IMR-90 (cell line): ENCODE data around the gene PDIA2. TPM values are rescaled to one million over a fixed set of nuclear protein-coding genes. Genes with fewer than 3 reads are reported as not detected.

ENCODE experiments used
- ATAC-seq: fragments of 200-7000 bp; cut with Tn5 transposase; 2 replicates; pipeline ENCODE4 v1.9.1; 2020; ENCODE audit warnings: low read depth, mild to moderate bottlenecking, moderate library complexity
- BruUV-seq: library from RNA; stranded (reverse); fragments of 400-500 nt; replicated peaks from 2 replicates; lab custom pipeline; 2021; lab: Mats Ljungman, UMichigan
- CTCF ChIA-PET: fragments of 300-600 bp; formaldehyde crosslinking; extraction: SDS; loops from one replicate; lab custom pipeline; 2021; ENCODE audit warnings: antibody characterized with exemption; lab: Yijun Ruan, JAX
- POLR2A ChIA-PET: fragments of 300-600 bp; sonication (Branson Sonifier 250); formaldehyde crosslinking; loops from one replicate; lab custom pipeline; 2022; ENCODE audit warnings: antibody characterized with exemption; ENCODE audit not compliant: unreplicated experiment; lab: Charles Lee
- DNase-seq: peaks from one replicate; pipeline ENCODE4 v3.0.0; 2013
- H2AFZ ChIP-seq: replicated peaks from 2 replicates; pipeline ENCODE3; 2013; ENCODE audit warnings: low read length, mild to moderate bottlenecking; ENCODE audit not compliant: poor library complexity
- H2AK5ac ChIP-seq: 2 replicates; pipeline ENCODE4 v1.6.1; 2013; ENCODE audit warnings: low read depth, low read length, inconsistent platforms
- H2AK9ac ChIP-seq: replicated peaks from 2 replicates; pipeline ENCODE3; 2013; ENCODE audit warnings: mild to moderate bottlenecking, low read depth, low read length, moderate library complexity; ENCODE audit not compliant: poor library complexity
- H2BK120ac ChIP-seq: 2 replicates; pipeline ENCODE4 v1.6.1; 2013; ENCODE audit warnings: low read depth, low read length, inconsistent platforms
- H2BK15ac ChIP-seq: 3 replicates; pipeline ENCODE4 v1.6.1; 2013; ENCODE audit warnings: low read depth, low read length, inconsistent platforms
- H2BK20ac ChIP-seq: 2 replicates; pipeline ENCODE4 v1.6.1; 2013; ENCODE audit warnings: low read depth, mild to moderate bottlenecking, inconsistent platforms, low read length, moderate library complexity
- H2BK5ac ChIP-seq: 2 replicates; pipeline ENCODE4 v1.6.1; 2013; ENCODE audit warnings: mild to moderate bottlenecking, low read depth, low read length, inconsistent platforms; ENCODE audit not compliant: poor library complexity, severe bottlenecking
- H3K14ac ChIP-seq: replicated peaks from 2 replicates; pipeline ENCODE4 v1.6.1; 2013; ENCODE audit warnings: low read depth, low read length, inconsistent platforms
- H3K18ac ChIP-seq: 2 replicates; pipeline ENCODE4 v1.6.1; 2013; ENCODE audit warnings: low read depth, low read length, control low read depth
- H3K23ac ChIP-seq: 2 replicates; pipeline ENCODE4 v1.6.1; 2013; ENCODE audit warnings: low read depth, low read length, inconsistent platforms
- H3K27ac ChIP-seq: 2 replicates; pipeline ENCODE4 v1.5.1; 2013; ENCODE audit warnings: mild to moderate bottlenecking, control low read depth, low read length; ENCODE audit not compliant: insufficient read depth
- H3K27me3 ChIP-seq: 2 replicates; pipeline ENCODE4 v1.6.1; 2013; ENCODE audit warnings: low read length; ENCODE audit not compliant: control insufficient read depth, insufficient read depth
- H3K36me3 ChIP-seq: 2 replicates; pipeline ENCODE4 v1.6.1; 2013; ENCODE audit warnings: low read length, mixed read lengths; ENCODE audit not compliant: control insufficient read depth, insufficient read depth
- H3K4ac ChIP-seq: 2 replicates; pipeline ENCODE4 v1.6.1; 2013; ENCODE audit warnings: low read depth, low read length, inconsistent platforms
- H3K4me1 ChIP-seq: 2 replicates; pipeline ENCODE4 v1.6.1; 2013; ENCODE audit warnings: low read length, mixed read lengths; ENCODE audit not compliant: control insufficient read depth, insufficient read depth
- H3K4me2 ChIP-seq: 2 replicates; pipeline ENCODE4 v1.6.1; 2013; ENCODE audit warnings: low read depth, mild to moderate bottlenecking, control low read depth, low read length, moderate library complexity
- H3K4me3 ChIP-seq: 2 replicates; pipeline ENCODE4 v1.5.1; 2013; ENCODE audit warnings: low read depth, mild to moderate bottlenecking, control low read depth, low read length, moderate library complexity; ENCODE audit not compliant: insufficient read depth
- H3K56ac ChIP-seq: 2 replicates; pipeline ENCODE4 v1.6.1; 2013; ENCODE audit warnings: low read length, inconsistent platforms; ENCODE audit not compliant: insufficient read depth; ENCODE audit errors: extremely low read depth
- H3K79me1 ChIP-seq, 2 experiments: 2 replicates each; pipeline ENCODE4 v1.6.1; 2013; ENCODE audit warnings: low read length in 2 of 2, inconsistent platforms in 1 of 2, low read depth in 1 of 2
- H3K9ac ChIP-seq: 2 replicates; pipeline ENCODE4 v1.6.1; 2013; ENCODE audit warnings: low read depth, low read length, control low read depth
- H3K9me1 ChIP-seq: 2 replicates; pipeline ENCODE4 v1.6.1; 2013; ENCODE audit warnings: low read length, inconsistent platforms; ENCODE audit not compliant: insufficient read depth
- H3K9me3 ChIP-seq: 2 replicates; pipeline ENCODE4 v1.6.1; 2013; ENCODE audit warnings: low read length; ENCODE audit not compliant: control insufficient read depth, insufficient read depth
- H4K20me1 ChIP-seq: 2 replicates; pipeline ENCODE4 v1.6.1; 2013; ENCODE audit warnings: low read length, inconsistent platforms; ENCODE audit not compliant: insufficient read depth
- H4K5ac ChIP-seq: 2 replicates; pipeline ENCODE4 v1.6.1; 2013; ENCODE audit warnings: mild to moderate bottlenecking, low read depth, low read length, control low read depth
- H4K8ac ChIP-seq, 2 experiments: 2 replicates each; pipeline ENCODE4 v1.6.1; 2013; ENCODE audit warnings: low read depth in 2 of 2, low read length in 2 of 2, control low read depth in 1 of 2, inconsistent platforms in 1 of 2
- H4K91ac ChIP-seq: 2 replicates; pipeline ENCODE4 v1.6.1; 2013; ENCODE audit warnings: low read depth, low read length, inconsistent platforms; ENCODE audit not compliant: insufficient read depth
- BHLHE40 ChIP-seq: fragments of 150-350 bp; IDR thresholded peaks from 2 replicates; pipeline ENCODE4 v1.6.1; 2016; ENCODE audit warnings: mild to moderate bottlenecking, low read depth, low read length
- CEBPB ChIP-seq: IDR thresholded peaks from 2 replicates; pipeline ENCODE4 v1.6.1; 2012; ENCODE audit warnings: low read depth, low read length, improper control_type of control experiment
- CHD1 ChIP-seq: IDR thresholded peaks from 2 replicates; pipeline ENCODE4 v1.6.1; 2012; ENCODE audit warnings: low read depth, low read length, improper control_type of control experiment
- FOS ChIP-seq: fragments of 150-350 bp; IDR thresholded peaks from 2 replicates; pipeline ENCODE4 v1.6.1; 2016; ENCODE audit warnings: low read depth, low read length
- MAFK ChIP-seq: IDR thresholded peaks from 2 replicates; pipeline ENCODE4 v1.6.1; 2012; ENCODE audit warnings: low read depth, low read length, improper control_type of control experiment
- MAZ ChIP-seq: IDR thresholded peaks from 2 replicates; pipeline ENCODE4 v1.6.1; 2012; ENCODE audit warnings: low read depth, mild to moderate bottlenecking, low read length, improper control_type of control experiment, moderate library complexity, borderline replicate concordance
- MXI1 ChIP-seq: IDR thresholded peaks from 2 replicates; pipeline ENCODE4 v1.6.1; 2012; ENCODE audit warnings: low read depth, mild to moderate bottlenecking, low read length, moderate library complexity, borderline replicate concordance
- NFE2L2 ChIP-seq: fragments of 150-350 bp; IDR thresholded peaks from 2 replicates; pipeline ENCODE4 v1.6.1; 2016; ENCODE audit warnings: low read depth, mild to moderate bottlenecking, low read length
- POLR2A ChIP-seq: IDR thresholded peaks from 2 replicates; pipeline ENCODE4 v1.6.1; 2012; ENCODE audit warnings: mild to moderate bottlenecking, low read depth, low read length
- RAD21 ChIP-seq: IDR thresholded peaks from 2 replicates; pipeline ENCODE4 v1.6.1; 2012; ENCODE audit warnings: low read length, improper control_type of control experiment
- RCOR1 ChIP-seq: IDR thresholded peaks from 2 replicates; pipeline ENCODE4 v1.6.1; 2012; ENCODE audit warnings: mild to moderate bottlenecking, low read length, improper control_type of control experiment; ENCODE audit not compliant: insufficient replicate concordance
- RFX5 ChIP-seq: IDR thresholded peaks from 2 replicates; pipeline ENCODE4 v1.8.0; 2012; ENCODE audit warnings: low read depth, mild to moderate bottlenecking, low read length, moderate library complexity
- SMC3 ChIP-seq: fragments of 150-350 bp; IDR thresholded peaks from 2 replicates; pipeline ENCODE4 v1.6.1; 2016; ENCODE audit warnings: low read depth, mild to moderate bottlenecking, antibody characterized with exemption, low read length, moderate library complexity
- WGBS, 2 experiments: methylation state at CpG; one replicate each; pipeline versions ENCODE4 v1.1.5 to v1.1.7; 2013; ENCODE audit warnings: missing lambda C conversion rate in 2 of 2; ENCODE audit not compliant: insufficient read length in 1 of 2; ENCODE audit errors: extremely low coverage in 2 of 2; 5-methylcytosine and 5-hydroxymethylcytosine counted together
- dilution Hi-C: fragments of 300-500 bp; cut with HindIII; formaldehyde crosslinking; loops from one replicate; pipeline ENCODE4 v1.14.3; 2018; ENCODE audit warnings: low sequenced_read_pairs; ENCODE audit not compliant: unreplicated experiment
- in situ Hi-C: fragments of 300-500 bp; cut with MboI; formaldehyde crosslinking; loops from 3 replicates; pipeline ENCODE4 v1.14.3; 2019; ENCODE audit warnings: low sequenced_read_pairs, inconsistent platforms, mixed read lengths
- intact Hi-C: fragments of 100-400 bp; cut with micrococcal nuclease; formaldehyde crosslinking; loops from 2 replicates; pipeline ENCODE4 v1.10.0; 2022
- polyA plus RNA-seq, 3 experiments: library from polyadenylated mRNA; depleted of rRNA; stranded (reverse); fragments of >200 nt; gene quantifications; 2 replicates each; pipeline ENCODE4 v1.2.3, GENCODE V29; 2012; ENCODE audit warnings: low replicate concordance in 1 of 3
- total RNA-seq: library from RNA; depleted of rRNA; stranded (reverse); fragments of >200 nt; gene quantifications from 2 replicates; pipeline ENCODE4 v1.2.3, GENCODE V29; 2012
- TF ChIP-seq, protein P1 (sequence below): conservative IDR thresholded peaks from 2 replicates; pipeline ENCODE4 v1.5.1; 2012; ENCODE audit warnings: mild to moderate bottlenecking, low read depth, low read length, improper control_type of control experiment
- TF ChIP-seq, protein P2 (sequence below): fragments of 150-350 bp; IDR thresholded peaks from 2 replicates; pipeline ENCODE4 v1.6.1; 2017; ENCODE audit warnings: mild to moderate bottlenecking, antibody characterized with exemption, low read length, low read depth
- TF ChIP-seq, protein P3 (sequence below): fragments of 150-350 bp; IDR thresholded peaks from 2 replicates; pipeline ENCODE4 v1.6.1; 2016; ENCODE audit warnings: low read depth, mild to moderate bottlenecking, low read length, moderate library complexity, borderline replicate concordance

The PDIA2 gene
- total and polyA plus RNA-seq, 2 of the 4 experiments (the other 2 are of a cell fraction) = 0.17 TPM; not detected in 1

DNA sequence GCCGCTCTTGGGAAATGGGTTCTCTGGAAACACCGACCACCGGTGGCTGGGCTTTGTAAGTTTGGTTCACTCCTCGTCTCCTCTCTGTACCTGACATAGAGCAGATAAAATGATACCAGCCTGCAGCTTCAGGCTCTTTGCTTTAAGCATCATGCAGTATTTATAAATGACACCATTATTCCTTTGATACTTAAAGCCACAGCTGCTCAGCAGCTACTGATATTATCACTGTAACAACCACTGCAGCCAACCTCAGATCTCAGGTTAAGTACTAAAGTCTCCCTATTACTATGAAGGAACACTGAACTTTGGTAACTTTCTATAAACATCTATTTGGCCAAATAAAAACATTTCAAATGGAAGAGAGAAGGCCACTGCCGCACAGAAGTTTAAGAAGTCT, 34.6 kb downstream of the PDIA2 start:
- H3K18ac ChIP-seq = no peak overlapping the region
- TF ChIP-seq, protein P1, sequence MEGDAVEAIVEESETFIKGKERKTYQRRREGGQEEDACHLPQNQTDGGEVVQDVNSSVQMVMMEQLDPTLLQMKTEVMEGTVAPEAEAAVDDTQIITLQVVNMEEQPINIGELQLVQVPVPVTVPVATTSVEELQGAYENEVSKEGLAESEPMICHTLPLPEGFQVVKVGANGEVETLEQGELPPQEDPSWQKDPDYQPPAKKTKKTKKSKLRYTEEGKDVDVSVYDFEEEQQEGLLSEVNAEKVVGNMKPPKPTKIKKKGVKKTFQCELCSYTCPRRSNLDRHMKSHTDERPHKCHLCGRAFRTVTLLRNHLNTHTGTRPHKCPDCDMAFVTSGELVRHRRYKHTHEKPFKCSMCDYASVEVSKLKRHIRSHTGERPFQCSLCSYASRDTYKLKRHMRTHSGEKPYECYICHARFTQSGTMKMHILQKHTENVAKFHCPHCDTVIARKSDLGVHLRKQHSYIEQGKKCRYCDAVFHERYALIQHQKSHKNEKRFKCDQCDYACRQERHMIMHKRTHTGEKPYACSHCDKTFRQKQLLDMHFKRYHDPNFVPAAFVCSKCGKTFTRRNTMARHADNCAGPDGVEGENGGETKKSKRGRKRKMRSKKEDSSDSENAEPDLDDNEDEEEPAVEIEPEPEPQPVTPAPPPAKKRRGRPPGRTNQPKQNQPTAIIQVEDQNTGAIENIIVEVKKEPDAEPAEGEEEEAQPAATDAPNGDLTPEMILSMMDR = no peak
- TF ChIP-seq CEBPB (no peak), FOS (no peak), RAD21 (no peak), MAFK (no peak), RFX5 (no peak), POLR2A (no peak), MAZ (no peak), BHLHE40 (no peak), RCOR1 (no peak), MXI1 (no peak), NFE2L2 (no peak), CHD1 (no peak), SMC3 (no peak)
- TF ChIP-seq, protein P2, sequence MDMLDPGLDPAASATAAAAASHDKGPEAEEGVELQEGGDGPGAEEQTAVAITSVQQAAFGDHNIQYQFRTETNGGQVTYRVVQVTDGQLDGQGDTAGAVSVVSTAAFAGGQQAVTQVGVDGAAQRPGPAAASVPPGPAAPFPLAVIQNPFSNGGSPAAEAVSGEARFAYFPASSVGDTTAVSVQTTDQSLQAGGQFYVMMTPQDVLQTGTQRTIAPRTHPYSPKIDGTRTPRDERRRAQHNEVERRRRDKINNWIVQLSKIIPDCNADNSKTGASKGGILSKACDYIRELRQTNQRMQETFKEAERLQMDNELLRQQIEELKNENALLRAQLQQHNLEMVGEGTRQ = no peak
- TF ChIP-seq, protein P3, sequence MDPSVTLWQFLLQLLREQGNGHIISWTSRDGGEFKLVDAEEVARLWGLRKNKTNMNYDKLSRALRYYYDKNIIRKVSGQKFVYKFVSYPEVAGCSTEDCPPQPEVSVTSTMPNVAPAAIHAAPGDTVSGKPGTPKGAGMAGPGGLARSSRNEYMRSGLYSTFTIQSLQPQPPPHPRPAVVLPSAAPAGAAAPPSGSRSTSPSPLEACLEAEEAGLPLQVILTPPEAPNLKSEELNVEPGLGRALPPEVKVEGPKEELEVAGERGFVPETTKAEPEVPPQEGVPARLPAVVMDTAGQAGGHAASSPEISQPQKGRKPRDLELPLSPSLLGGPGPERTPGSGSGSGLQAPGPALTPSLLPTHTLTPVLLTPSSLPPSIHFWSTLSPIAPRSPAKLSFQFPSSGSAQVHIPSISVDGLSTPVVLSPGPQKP = no peak
- no peak overlapping the region for H2AK5ac ChIP-seq
- intact Hi-C loops (no loop called here), dilution Hi-C loops (no loop called here), in situ Hi-C loops (no loop called here)
- H3K4ac ChIP-seq = no peak overlapping the region
- no peak overlapping the region for H2BK5ac ChIP-seq
- H3K79me1 ChIP-seq = peaks cover 48 to 73% of the 10 kb centered on the region in 2 experiments
- no peaks in the 10 kb centered on the region for H3K9me3 ChIP-seq
- 83% methylated on average over 5 of the region's 5 CpGs; no CpG with 5 or more reads in 1 of the 2 experiments for WGBS, 2 experiments
- no peak overlapping the region for H3K4me2 ChIP-seq
- no peak overlapping the region for H4K5ac ChIP-seq
- BruUV-seq = no TSS peak
- H2BK20ac ChIP-seq = no peak overlapping the region
- no peak overlapping the region for H2AFZ ChIP-seq
- ChIA-PET POLR2A (no interaction called here), CTCF (no interaction called here)
- H3K23ac ChIP-seq = no peak overlapping the region
- no peak overlapping the region for H3K14ac ChIP-seq
- DNase-seq (no peak), ATAC-seq (no peak)
- no peak overlapping the region for H3K27ac ChIP-seq
- peaks cover 26% of the 10 kb centered on the region for H3K36me3 ChIP-seq
- H3K9me1 ChIP-seq = peaks cover 15% of the 10 kb centered on the region
- no peak overlapping the region for H3K9ac ChIP-seq
- H3K27me3 ChIP-seq = no peaks in the 10 kb centered on the region
- no peak overlapping the region for H4K91ac ChIP-seq
- H2BK120ac ChIP-seq = no peak overlapping the region
- H3K4me1 ChIP-seq = no peaks in the 10 kb centered on the region
- no peak overlapping the region for H2AK9ac ChIP-seq
- H4K20me1 ChIP-seq = peaks cover 61% of the 10 kb centered on the region
- no peak overlapping the region for H3K56ac ChIP-seq
- H2BK15ac ChIP-seq = no peak overlapping the region
- H3K4me3 ChIP-seq = no peak overlapping the region
- H4K8ac ChIP-seq = no peak overlapping the region
